OCI-LY1 (cell line): ENCODE data around the gene EIF3L.

Experiments used
- EZH2 ChIP-seq: fragments of 200-600 bp; sonication (generic), shearing (Covaris generic); IDR thresholded peaks from 2 replicates; pipeline ENCODE4 v1.8.0; 2017; ENCODE audit warnings: borderline replicate concordance, mixed run types, mild to moderate bottlenecking, antibody characterized with exemption, low read length, moderate library complexity, mixed read lengths
- TF ChIP-seq, protein P1 (sequence below): fragments of 200-600 bp; sonication (generic), shearing (Covaris generic); IDR thresholded peaks from 2 replicates; pipeline ENCODE4 v1.5.1; 2017; ENCODE audit warnings: mild to moderate bottlenecking, antibody characterized with exemption, low read length, moderate library complexity, mixed read lengths

DNA sequence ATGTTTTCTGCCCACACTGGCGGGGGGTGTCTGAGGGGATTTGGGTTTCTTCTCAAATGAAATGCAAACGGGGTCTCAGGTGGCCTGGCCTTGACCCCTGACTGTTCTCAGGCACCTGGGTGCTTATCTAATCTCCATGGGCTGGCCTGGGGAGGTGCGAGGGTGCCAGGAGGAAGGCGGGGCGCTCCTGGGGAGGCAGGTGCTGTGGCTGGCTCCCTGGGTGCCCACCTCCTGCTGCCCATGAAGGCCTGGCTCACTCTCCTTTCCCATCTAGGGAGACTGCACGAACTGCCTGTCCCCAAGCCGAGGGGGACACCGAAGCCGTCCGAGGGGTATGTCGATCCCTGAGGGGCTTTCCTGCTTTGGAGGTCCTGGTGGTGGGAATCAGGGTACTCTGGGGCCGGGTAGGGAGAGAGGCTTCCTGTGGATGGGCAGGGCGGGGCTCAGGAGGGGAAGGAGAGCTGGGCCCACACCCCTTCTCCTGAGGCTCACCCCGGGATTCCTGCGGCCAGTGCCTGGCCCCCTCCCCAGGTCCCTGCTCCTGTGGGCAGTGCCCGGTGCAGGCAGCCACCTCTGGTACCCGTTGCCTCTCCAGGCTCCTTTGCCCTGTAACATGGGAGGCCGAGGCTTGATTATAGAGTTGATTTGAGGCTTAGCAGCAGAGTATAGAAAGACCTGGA lies 75.3 kb downstream of the EIF3L start:
- TF ChIP-seq, protein P1, sequence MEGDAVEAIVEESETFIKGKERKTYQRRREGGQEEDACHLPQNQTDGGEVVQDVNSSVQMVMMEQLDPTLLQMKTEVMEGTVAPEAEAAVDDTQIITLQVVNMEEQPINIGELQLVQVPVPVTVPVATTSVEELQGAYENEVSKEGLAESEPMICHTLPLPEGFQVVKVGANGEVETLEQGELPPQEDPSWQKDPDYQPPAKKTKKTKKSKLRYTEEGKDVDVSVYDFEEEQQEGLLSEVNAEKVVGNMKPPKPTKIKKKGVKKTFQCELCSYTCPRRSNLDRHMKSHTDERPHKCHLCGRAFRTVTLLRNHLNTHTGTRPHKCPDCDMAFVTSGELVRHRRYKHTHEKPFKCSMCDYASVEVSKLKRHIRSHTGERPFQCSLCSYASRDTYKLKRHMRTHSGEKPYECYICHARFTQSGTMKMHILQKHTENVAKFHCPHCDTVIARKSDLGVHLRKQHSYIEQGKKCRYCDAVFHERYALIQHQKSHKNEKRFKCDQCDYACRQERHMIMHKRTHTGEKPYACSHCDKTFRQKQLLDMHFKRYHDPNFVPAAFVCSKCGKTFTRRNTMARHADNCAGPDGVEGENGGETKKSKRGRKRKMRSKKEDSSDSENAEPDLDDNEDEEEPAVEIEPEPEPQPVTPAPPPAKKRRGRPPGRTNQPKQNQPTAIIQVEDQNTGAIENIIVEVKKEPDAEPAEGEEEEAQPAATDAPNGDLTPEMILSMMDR = no peak
- no peak for TF ChIP-seq EZH2
